ENCODE data around the gene KIF18B. TPM values are rescaled to one million over a fixed set of nuclear protein-coding genes. Genes with fewer than 3 reads are reported as not detected.

KIF18B gene
- total RNA-seq, 6 experiments from 2014 or later = 0.20 to 0.99 (median 0.35) TPM

- TF ChIP-seq POLR2A (IDR thresholded peaks at IDR 0.05) (no peak), CTCF (IDR thresholded peaks at IDR 0.05) (no peak)
- Histone ChIP-seq H3K36me3 (no peaks in the 10 kb centered on the region), H3K4me1 (peaks cover 0 to 16% (median 0%) of the 10 kb centered on the region in 4 donors), H3K27ac (no peak overlapping the region), H3K27me3 (peaks cover 0 to 13% of the 10 kb centered on the region in 2 donors), H3K9me3 (no peaks in the 10 kb centered on the region), H3K4me3 (no peak overlapping the region)
- intact Hi-C loops (cut with DNase I) = no loop called here
- DNase-seq = no peak
- ATAC-seq = no peak
- 61% methylated on average over 3 of the region's 8 CpGs for WGBS (ENCODE audit: insufficient coverage, low coverage, low lambda C conversion rate, missing lambda C conversion rate)
Observed at GRCh38 chr17:44971776-44972483, 24.4 kb upstream of the KIF18B start.

- Histone ChIP-seq H3K4me3 (peak overlapping the region in 1 of 3 donors; percentile 7), H3K36me3 (no peaks in the 10 kb centered on the region), H3K9me3 (no peaks in the 10 kb centered on the region), H3K27ac (no peak overlapping the region), H3K4me1 (peaks cover 0 to 17% (median 0%) of the 10 kb centered on the region in 4 donors), H3K27me3 (peaks cover 0 to 26% of the 10 kb centered on the region in 2 donors)
- TF ChIP-seq POLR2A (IDR thresholded peaks at IDR 0.05) (no peak), CTCF (IDR thresholded peaks at IDR 0.05) (no peak)
- ATAC-seq = no peak
- intact Hi-C loops (cut with DNase I) = no loop called here
- WGBS (ENCODE audit: insufficient coverage, low coverage, low lambda C conversion rate, missing lambda C conversion rate) = no CpG with 5 or more reads among the region's 55 CpGs
- DNase-seq = no peak
Observed at GRCh38 chr17:44970136-44970741, 22.7 kb upstream of the KIF18B start.

- TF ChIP-seq POLR2A (IDR thresholded peaks at IDR 0.05) = no peak
- TF ChIP-seq CTCF (IDR thresholded peaks at IDR 0.05) = no peak
- Histone ChIP-seq H3K4me3 (no peak overlapping the region), H3K9me3 (no peaks in the 10 kb centered on the region), H3K27ac (no peak overlapping the region), H3K27me3 (peaks cover 0 to 26% of the 10 kb centered on the region in 2 donors), H3K36me3 (no peaks in the 10 kb centered on the region), H3K4me1 (peaks cover 0 to 17% (median 0%) of the 10 kb centered on the region in 4 donors)
- ATAC-seq (no peak), DNase-seq (no peak)
- intact Hi-C loops (cut with DNase I) = no loop called here
- 62% methylated on average over 18 of the region's 19 CpGs for WGBS (ENCODE audit: insufficient coverage, low coverage, low lambda C conversion rate, missing lambda C conversion rate)
Observed at GRCh38 chr17:44969144-44969780, 21.7 kb upstream of the KIF18B start.

- Histone ChIP-seq H3K9me3 (no peaks in the 10 kb centered on the region), H3K27me3 (peaks cover 0 to 26% of the 10 kb centered on the region in 2 donors), H3K4me3 (peak within 1 kb of the TSS; percentile 25 to 34 (median 29)), H3K4me1 (peaks cover 0 to 17% (median 0%) of the 10 kb centered on the region in 4 donors), H3K36me3 (no peaks in the 10 kb centered on the region), H3K27ac (no peak within 1 kb of the TSS)
- DNase-seq (peak; percentile 88 to 92 (median 90)), ATAC-seq (peak; percentile 97 to 99 (median 98))
- no peak for TF ChIP-seq POLR2A (IDR thresholded peaks at IDR 0.05)
- TF ChIP-seq CTCF (IDR thresholded peaks at IDR 0.05) = no peak
- WGBS (ENCODE audit: insufficient coverage, low coverage, low lambda C conversion rate, missing lambda C conversion rate) = 4% methylated on average over 37 of the region's 81 CpGs
- intact Hi-C loops (cut with DNase I) = no loop called here
Observed at GRCh38 chr17:44968225-44969143, 20.9 kb upstream of the KIF18B start, which contains the start of gene C1QL1. C1QL1 (minus strand) TSS chr17:44968303; CDS start chr17:44968048, 255 bp downstream.

Measured in right lobe of liver (tissue), 6 donors.